ENCODE data around the gene ENAH.

- no peak for TF ChIP-seq POLR2AphosphoS5 (IDR thresholded peaks at IDR 0.05; ENCODE audit: borderline replicate concordance, low read depth, low read length)
- TF ChIP-seq EZH2 (IDR thresholded peaks at IDR 0.05) = no peak
Measured at GRCh38 chr1:225555821-225556220, 97.1 kb downstream of the ENAH start.

Measured in SK-N-MC (cell line).